IMR-90 (cell line): Measurements from ENCODE around the gene UQCRFS1. TPM values are rescaled to one million over a fixed set of nuclear protein-coding genes. Genes with fewer than 3 reads are reported as not detected.

Source experiments
- ATAC-seq: fragments of 200-7000 bp; cut with Tn5 transposase; 2 replicates; pipeline ENCODE4 v1.9.1; 2020; ENCODE audit warnings: low read depth, mild to moderate bottlenecking, moderate library complexity
- BruUV-seq: library from RNA; stranded (reverse); fragments of 400-500 nt; replicated peaks from 2 replicates; lab custom pipeline; 2021; lab: Mats Ljungman, UMichigan
- CTCF ChIA-PET: fragments of 300-600 bp; formaldehyde crosslinking; extraction: SDS; loops from one replicate; lab custom pipeline; 2021; ENCODE audit warnings: antibody characterized with exemption; lab: Yijun Ruan, JAX
- POLR2A ChIA-PET: fragments of 300-600 bp; sonication (Branson Sonifier 250); formaldehyde crosslinking; loops from one replicate; lab custom pipeline; 2022; ENCODE audit warnings: antibody characterized with exemption; ENCODE audit not compliant: unreplicated experiment; lab: Charles Lee
- DNase-seq: peaks from one replicate; pipeline ENCODE4 v3.0.0; 2013
- H2AFZ ChIP-seq: replicated peaks from 2 replicates; pipeline ENCODE3; 2013; ENCODE audit warnings: low read length, mild to moderate bottlenecking; ENCODE audit not compliant: poor library complexity
- H2AK5ac ChIP-seq: 2 replicates; pipeline ENCODE4 v1.6.1; 2013; ENCODE audit warnings: low read depth, low read length, inconsistent platforms
- H2AK9ac ChIP-seq: replicated peaks from 2 replicates; pipeline ENCODE3; 2013; ENCODE audit warnings: mild to moderate bottlenecking, low read depth, low read length, moderate library complexity; ENCODE audit not compliant: poor library complexity
- H2BK120ac ChIP-seq: 2 replicates; pipeline ENCODE4 v1.6.1; 2013; ENCODE audit warnings: low read depth, low read length, inconsistent platforms
- H2BK15ac ChIP-seq: 3 replicates; pipeline ENCODE4 v1.6.1; 2013; ENCODE audit warnings: low read depth, low read length, inconsistent platforms
- H2BK20ac ChIP-seq: 2 replicates; pipeline ENCODE4 v1.6.1; 2013; ENCODE audit warnings: low read depth, mild to moderate bottlenecking, inconsistent platforms, low read length, moderate library complexity
- H2BK5ac ChIP-seq: 2 replicates; pipeline ENCODE4 v1.6.1; 2013; ENCODE audit warnings: mild to moderate bottlenecking, low read depth, low read length, inconsistent platforms; ENCODE audit not compliant: poor library complexity, severe bottlenecking
- H3K14ac ChIP-seq: replicated peaks from 2 replicates; pipeline ENCODE4 v1.6.1; 2013; ENCODE audit warnings: low read depth, low read length, inconsistent platforms
- H3K18ac ChIP-seq: 2 replicates; pipeline ENCODE4 v1.6.1; 2013; ENCODE audit warnings: low read depth, low read length, control low read depth
- H3K23ac ChIP-seq: 2 replicates; pipeline ENCODE4 v1.6.1; 2013; ENCODE audit warnings: low read depth, low read length, inconsistent platforms
- H3K27ac ChIP-seq: 2 replicates; pipeline ENCODE4 v1.5.1; 2013; ENCODE audit warnings: mild to moderate bottlenecking, control low read depth, low read length; ENCODE audit not compliant: insufficient read depth
- H3K27me3 ChIP-seq: 2 replicates; pipeline ENCODE4 v1.6.1; 2013; ENCODE audit warnings: low read length; ENCODE audit not compliant: control insufficient read depth, insufficient read depth
- H3K36me3 ChIP-seq: 2 replicates; pipeline ENCODE4 v1.6.1; 2013; ENCODE audit warnings: low read length, mixed read lengths; ENCODE audit not compliant: control insufficient read depth, insufficient read depth
- H3K4ac ChIP-seq: 2 replicates; pipeline ENCODE4 v1.6.1; 2013; ENCODE audit warnings: low read depth, low read length, inconsistent platforms
- H3K4me1 ChIP-seq: 2 replicates; pipeline ENCODE4 v1.6.1; 2013; ENCODE audit warnings: low read length, mixed read lengths; ENCODE audit not compliant: control insufficient read depth, insufficient read depth
- H3K4me2 ChIP-seq: 2 replicates; pipeline ENCODE4 v1.6.1; 2013; ENCODE audit warnings: low read depth, mild to moderate bottlenecking, control low read depth, low read length, moderate library complexity
- H3K4me3 ChIP-seq: 2 replicates; pipeline ENCODE4 v1.5.1; 2013; ENCODE audit warnings: low read depth, mild to moderate bottlenecking, control low read depth, low read length, moderate library complexity; ENCODE audit not compliant: insufficient read depth
- H3K56ac ChIP-seq: 2 replicates; pipeline ENCODE4 v1.6.1; 2013; ENCODE audit warnings: low read length, inconsistent platforms; ENCODE audit not compliant: insufficient read depth; ENCODE audit errors: extremely low read depth
- H3K79me1 ChIP-seq, 2 experiments: 2 replicates each; pipeline ENCODE4 v1.6.1; 2013; ENCODE audit warnings: low read length in 2 of 2, inconsistent platforms in 1 of 2, low read depth in 1 of 2
- H3K9ac ChIP-seq: 2 replicates; pipeline ENCODE4 v1.6.1; 2013; ENCODE audit warnings: low read depth, low read length, control low read depth
- H3K9me1 ChIP-seq: 2 replicates; pipeline ENCODE4 v1.6.1; 2013; ENCODE audit warnings: low read length, inconsistent platforms; ENCODE audit not compliant: insufficient read depth
- H3K9me3 ChIP-seq: 2 replicates; pipeline ENCODE4 v1.6.1; 2013; ENCODE audit warnings: low read length; ENCODE audit not compliant: control insufficient read depth, insufficient read depth
- H4K20me1 ChIP-seq: 2 replicates; pipeline ENCODE4 v1.6.1; 2013; ENCODE audit warnings: low read length, inconsistent platforms; ENCODE audit not compliant: insufficient read depth
- H4K5ac ChIP-seq: 2 replicates; pipeline ENCODE4 v1.6.1; 2013; ENCODE audit warnings: mild to moderate bottlenecking, low read depth, low read length, control low read depth
- H4K8ac ChIP-seq, 2 experiments: 2 replicates each; pipeline ENCODE4 v1.6.1; 2013; ENCODE audit warnings: low read depth in 2 of 2, low read length in 2 of 2, control low read depth in 1 of 2, inconsistent platforms in 1 of 2
- H4K91ac ChIP-seq: 2 replicates; pipeline ENCODE4 v1.6.1; 2013; ENCODE audit warnings: low read depth, low read length, inconsistent platforms; ENCODE audit not compliant: insufficient read depth
- FOS ChIP-seq: fragments of 150-350 bp; IDR thresholded peaks from 2 replicates; pipeline ENCODE4 v1.6.1; 2016; ENCODE audit warnings: low read depth, low read length
- MAFK ChIP-seq: IDR thresholded peaks from 2 replicates; pipeline ENCODE4 v1.6.1; 2012; ENCODE audit warnings: low read depth, low read length, improper control_type of control experiment
- POLR2A ChIP-seq: IDR thresholded peaks from 2 replicates; pipeline ENCODE4 v1.6.1; 2012; ENCODE audit warnings: mild to moderate bottlenecking, low read depth, low read length
- RFX5 ChIP-seq: IDR thresholded peaks from 2 replicates; pipeline ENCODE4 v1.8.0; 2012; ENCODE audit warnings: low read depth, mild to moderate bottlenecking, low read length, moderate library complexity
- SMC3 ChIP-seq: fragments of 150-350 bp; IDR thresholded peaks from 2 replicates; pipeline ENCODE4 v1.6.1; 2016; ENCODE audit warnings: low read depth, mild to moderate bottlenecking, antibody characterized with exemption, low read length, moderate library complexity
- WGBS, 2 experiments: methylation state at CpG; one replicate each; pipeline versions ENCODE4 v1.1.5 to v1.1.7; 2013; ENCODE audit warnings: missing lambda C conversion rate in 2 of 2; ENCODE audit not compliant: insufficient read length in 1 of 2; ENCODE audit errors: extremely low coverage in 2 of 2; 5-methylcytosine and 5-hydroxymethylcytosine counted together
- dilution Hi-C: fragments of 300-500 bp; cut with HindIII; formaldehyde crosslinking; loops from one replicate; pipeline ENCODE4 v1.14.3; 2018; ENCODE audit warnings: low sequenced_read_pairs; ENCODE audit not compliant: unreplicated experiment
- in situ Hi-C: fragments of 300-500 bp; cut with MboI; formaldehyde crosslinking; loops from 3 replicates; pipeline ENCODE4 v1.14.3; 2019; ENCODE audit warnings: low sequenced_read_pairs, inconsistent platforms, mixed read lengths
- intact Hi-C: fragments of 100-400 bp; cut with micrococcal nuclease; formaldehyde crosslinking; loops from 2 replicates; pipeline ENCODE4 v1.10.0; 2022
- polyA plus RNA-seq, 3 experiments: library from polyadenylated mRNA; depleted of rRNA; stranded (reverse); fragments of >200 nt; gene quantifications; 2 replicates each; pipeline ENCODE4 v1.2.3, GENCODE V29; 2012; ENCODE audit warnings: low replicate concordance in 1 of 3
- total RNA-seq: library from RNA; depleted of rRNA; stranded (reverse); fragments of >200 nt; gene quantifications from 2 replicates; pipeline ENCODE4 v1.2.3, GENCODE V29; 2012
- TF ChIP-seq, protein P1 (sequence below): fragments of 150-350 bp; IDR thresholded peaks from 2 replicates; pipeline ENCODE4 v1.6.1; 2017; ENCODE audit warnings: mild to moderate bottlenecking, antibody characterized with exemption, low read length, low read depth
- TF ChIP-seq, protein P2 (sequence below): fragments of 150-350 bp; IDR thresholded peaks from 2 replicates; pipeline ENCODE4 v1.6.1; 2016; ENCODE audit warnings: low read depth, mild to moderate bottlenecking, low read length, moderate library complexity, borderline replicate concordance

UQCRFS1 gene
- total and polyA plus RNA-seq, 2 of the 4 experiments (the other 2 are of a cell fraction): 37.1 to 43.8 TPM

DNA sequence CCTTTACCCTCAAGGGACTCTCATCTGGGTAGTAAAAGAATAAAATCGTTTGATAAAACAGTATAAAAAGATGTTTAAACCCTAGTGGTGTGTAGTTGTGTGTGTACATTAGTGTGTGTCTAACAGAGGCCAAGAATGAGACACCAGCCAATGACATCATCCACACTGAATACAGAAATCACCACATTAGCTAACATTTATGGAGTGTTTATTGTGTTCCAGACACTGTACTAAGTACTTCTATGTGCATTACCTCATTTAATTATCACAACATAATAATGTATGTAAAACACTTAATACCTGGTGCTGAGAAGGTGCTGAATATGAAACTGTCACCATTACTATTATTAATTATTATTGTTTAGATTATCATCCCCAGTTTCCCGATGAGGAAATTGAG, 49.1 kb upstream of the UQCRFS1 start:
- Histone ChIP-seq H2BK15ac (no peak overlapping the region), H3K18ac (no peak overlapping the region), H3K4me3 (no peak overlapping the region), H3K9me1 (no peaks in the 10 kb centered on the region), H3K4me1 (no peaks in the 10 kb centered on the region), H3K23ac (no peak overlapping the region), H3K9ac (no peak overlapping the region), H3K9me3 (no peaks in the 10 kb centered on the region), H3K4ac (no peak overlapping the region), H4K8ac (no peak overlapping the region), H3K27me3 (no peaks in the 10 kb centered on the region), H3K56ac (no peak overlapping the region), H2AFZ (no peak overlapping the region), H3K27ac (no peak overlapping the region), H2AK9ac (no peak overlapping the region), H2BK20ac (no peak overlapping the region), H4K20me1 (no peaks in the 10 kb centered on the region), H2AK5ac (no peak overlapping the region), H2BK5ac (no peak overlapping the region), H3K4me2 (no peak overlapping the region), H3K79me1 (no peaks in the 10 kb centered on the region), H2BK120ac (no peak overlapping the region), H4K91ac (no peak overlapping the region), H3K36me3 (no peaks in the 10 kb centered on the region), H4K5ac (no peak overlapping the region), H3K14ac (no peak overlapping the region)
- BruUV-seq: no TSS peak
- no peak for ATAC-seq
- TF ChIP-seq, protein P1, sequence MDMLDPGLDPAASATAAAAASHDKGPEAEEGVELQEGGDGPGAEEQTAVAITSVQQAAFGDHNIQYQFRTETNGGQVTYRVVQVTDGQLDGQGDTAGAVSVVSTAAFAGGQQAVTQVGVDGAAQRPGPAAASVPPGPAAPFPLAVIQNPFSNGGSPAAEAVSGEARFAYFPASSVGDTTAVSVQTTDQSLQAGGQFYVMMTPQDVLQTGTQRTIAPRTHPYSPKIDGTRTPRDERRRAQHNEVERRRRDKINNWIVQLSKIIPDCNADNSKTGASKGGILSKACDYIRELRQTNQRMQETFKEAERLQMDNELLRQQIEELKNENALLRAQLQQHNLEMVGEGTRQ: no peak
- TF ChIP-seq, protein P2, sequence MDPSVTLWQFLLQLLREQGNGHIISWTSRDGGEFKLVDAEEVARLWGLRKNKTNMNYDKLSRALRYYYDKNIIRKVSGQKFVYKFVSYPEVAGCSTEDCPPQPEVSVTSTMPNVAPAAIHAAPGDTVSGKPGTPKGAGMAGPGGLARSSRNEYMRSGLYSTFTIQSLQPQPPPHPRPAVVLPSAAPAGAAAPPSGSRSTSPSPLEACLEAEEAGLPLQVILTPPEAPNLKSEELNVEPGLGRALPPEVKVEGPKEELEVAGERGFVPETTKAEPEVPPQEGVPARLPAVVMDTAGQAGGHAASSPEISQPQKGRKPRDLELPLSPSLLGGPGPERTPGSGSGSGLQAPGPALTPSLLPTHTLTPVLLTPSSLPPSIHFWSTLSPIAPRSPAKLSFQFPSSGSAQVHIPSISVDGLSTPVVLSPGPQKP: no peak
- no peak for TF ChIP-seq FOS
- no peak for TF ChIP-seq SMC3
- no peak for TF ChIP-seq RFX5
- TF ChIP-seq POLR2A: no peak
- TF ChIP-seq MAFK: no peak
- WGBS, 2 experiments: no CpG with 5 or more reads among the region's 2 CpGs
- no peak for DNase-seq
- POLR2A ChIA-PET: no interaction called here
- in situ Hi-C loops (loop anchor here (25.0 kb wide), 1 partner anchor 525 kb away; no protein-coding TSS in a partner anchor), dilution Hi-C loops (no loop called here), intact Hi-C loops (loop anchor here (2.0 kb wide), 2 partner anchors 383 to 525 kb away; no protein-coding TSS in a partner anchor)
- CTCF ChIA-PET: no interaction called here
